Sciatic nerve (tissue), 2 donors: ENCODE data around the gene TTC28. TPM values are rescaled to one million over a fixed set of nuclear protein-coding genes. Genes with fewer than 3 reads are reported as not detected.

Source experiments
- ATAC-seq: fragments of 200-7000 bp; cut with Tn5 transposase; one replicate; pipeline ENCODE4 v1.9.1; 2020; ENCODE audit warnings: mild to moderate bottlenecking, moderate library complexity
- DNase-seq: peaks from one replicate; pipeline ENCODE4 v3.0.0-alpha.2; 2020; ENCODE audit warnings: low spot score
- intact Hi-C: fragments of 100-400 bp; cut with DNase I; formaldehyde crosslinking; loops from one replicate; pipeline ENCODE4 v1.14.2; 2022
- total RNA-seq: library from RNA; stranded (reverse); fragmentation: NEBNext Ultra II Directional; extraction: Animal tissue kit (Norgen Biotek cat#: 25700); gene quantifications from one replicate; pipeline ENCODE4 v1.2.1, GENCODE V29; 2021
- donor health status: DM: no; HTN: no; CAD: no.
- donor health status: DM: no; HTN: no; CAD: no.

TTC28 gene
- total RNA-seq, 1 donor from 2014 or later = 58.4 TPM

GRCh38 chr22:28435982-28436381 is 243.7 kb downstream of the TTC28 start:
- DNase-seq = no peak
- intact Hi-C loops = no loop called here
- ATAC-seq = no peak

- DNase-seq (no peak), ATAC-seq (no peak)
- intact Hi-C loops = no loop called here
Measured at GRCh38 chr22:28435140-28435768, 244.4 kb downstream of the TTC28 start.

GRCh38 chr22:28430466-28431025 is 249.1 kb downstream of the TTC28 start:
- intact Hi-C loops = no loop called here
- ATAC-seq (no peak), DNase-seq (no peak)

- intact Hi-C loops = no loop called here
- DNase-seq = no peak
- no peak for ATAC-seq
Measured at GRCh38 chr22:28429711-28430110, 249.9 kb downstream of the TTC28 start.

- ATAC-seq = no peak
- intact Hi-C loops = no loop called here
- DNase-seq = no peak
Measured at GRCh38 chr22:28428271-28428670, 251.4 kb downstream of the TTC28 start.

- intact Hi-C loops = no loop called here
- no peak for ATAC-seq
- DNase-seq = no peak
Measured at GRCh38 chr22:28426346-28427132, 253.1 kb downstream of the TTC28 start.

- ATAC-seq (no peak), DNase-seq (no peak)
- intact Hi-C loops = no loop called here
Measured at GRCh38 chr22:28425211-28425610, 254.4 kb downstream of the TTC28 start.

- intact Hi-C loops = no loop called here
- no peak for ATAC-seq
Measured at GRCh38 chr22:28424427-28425080, 255.1 kb downstream of the TTC28 start.

GRCh38 chr22:28419919-28420318 is 259.7 kb downstream of the TTC28 start:
- DNase-seq (no peak), ATAC-seq (no peak)
- intact Hi-C loops = no loop called here

More at GRCh38 chr22:28424427-28425080, 255.1 kb downstream of the TTC28 start:
- no peak for DNase-seq

- ATAC-seq (no peak), DNase-seq (no peak)
- intact Hi-C loops = no loop called here
Measured at GRCh38 chr22:28418008-28418407, 261.6 kb downstream of the TTC28 start.

- intact Hi-C loops = no loop called here
- DNase-seq (no peak), ATAC-seq (no peak)
Measured at GRCh38 chr22:28417431-28417830, 262.2 kb downstream of the TTC28 start.

GRCh38 chr22:28414913-28415312 is 264.7 kb downstream of the TTC28 start:
- ATAC-seq = no peak
- no peak for DNase-seq
- intact Hi-C loops = no loop called here

- intact Hi-C loops = no loop called here
- ATAC-seq = peak; percentile 52
- no peak for DNase-seq
Measured at GRCh38 chr22:28413612-28414399, 265.8 kb downstream of the TTC28 start.

GRCh38 chr22:28412109-28412508 is 267.5 kb downstream of the TTC28 start:
- ATAC-seq (no peak), DNase-seq (no peak)
- intact Hi-C loops = no loop called here

- intact Hi-C loops = no loop called here
- ATAC-seq (peak; percentile 49), DNase-seq (no peak)
Measured at GRCh38 chr22:28411125-28411524, 268.5 kb downstream of the TTC28 start.

- ATAC-seq (peak; percentile 84), DNase-seq (no peak)
Measured at GRCh38 chr22:28410050-28410816, 269.4 kb downstream of the TTC28 start.

GRCh38 chr22:28408709-28409108 is 270.9 kb downstream of the TTC28 start:
- DNase-seq (no peak), ATAC-seq (no peak)
- intact Hi-C loops = no loop called here

More at GRCh38 chr22:28410050-28410816, 269.4 kb downstream of the TTC28 start:
- intact Hi-C loops = no loop called here

- DNase-seq = no peak
- intact Hi-C loops = no loop called here
- ATAC-seq = no peak
Measured at GRCh38 chr22:28407645-28408044, 272.0 kb downstream of the TTC28 start.
